ENCODE measurements around the gene NRAP.

The NRAP gene

GRCh38 chr10:113663908-113664307, at the start of gene NRAP:
Gene NRAP, minus strand, starts transcription at chr10:113664041. Its CDS starts 159 bp downstream, at chr10:113663882.
- no peak for DNase-seq (ENCODE audit: low spot score)

GRCh38 chr10:113713640-113713982, 49.8 kb upstream of the NRAP start:
- DNase-seq (ENCODE audit: low spot score) = no peak

- DNase-seq (ENCODE audit: low spot score) = no peak
Observed at GRCh38 chr10:113712755-113713639, 49.2 kb upstream of the NRAP start.

- DNase-seq (ENCODE audit: low spot score) = no peak
Observed at GRCh38 chr10:113712024-113712423, 48.2 kb upstream of the NRAP start.

- no peak for DNase-seq (ENCODE audit: low spot score)
Observed at GRCh38 chr10:113711142-113711541, 47.3 kb upstream of the NRAP start.

- DNase-seq (ENCODE audit: low spot score) = no peak
Observed at GRCh38 chr10:113709221-113709838, 45.5 kb upstream of the NRAP start.

GRCh38 chr10:113708640-113709039, 44.8 kb upstream of the NRAP start:
- DNase-seq (ENCODE audit: low spot score) = no peak

- DNase-seq (ENCODE audit: low spot score) = no peak
Observed at GRCh38 chr10:113706623-113707022, 42.8 kb upstream of the NRAP start.

- no peak for DNase-seq (ENCODE audit: low spot score)
Observed at GRCh38 chr10:113705344-113705652, 41.5 kb upstream of the NRAP start.

- peak; percentile 47 for DNase-seq (ENCODE audit: low spot score)
Observed at GRCh38 chr10:113704637-113705343, 40.9 kb upstream of the NRAP start.

GRCh38 chr10:113697595-113697994, 33.8 kb upstream of the NRAP start:
- DNase-seq (ENCODE audit: low spot score) = no peak

GRCh38 chr10:113695691-113696090, 31.9 kb upstream of the NRAP start:
- no peak for DNase-seq (ENCODE audit: low spot score)

GRCh38 chr10:113693348-113693747, 29.5 kb upstream of the NRAP start:
- no peak for DNase-seq (ENCODE audit: low spot score)

- no peak for DNase-seq (ENCODE audit: low spot score)
Observed at GRCh38 chr10:113692271-113692670, 28.4 kb upstream of the NRAP start.

- no peak for DNase-seq (ENCODE audit: low spot score)
Observed at GRCh38 chr10:113691381-113691780, 27.5 kb upstream of the NRAP start.

- no peak for DNase-seq (ENCODE audit: low spot score)
Observed at GRCh38 chr10:113690749-113691148, 26.9 kb upstream of the NRAP start.

GRCh38 chr10:113689574-113689973, 25.7 kb upstream of the NRAP start:
- no peak for DNase-seq (ENCODE audit: low spot score)

GRCh38 chr10:113689057-113689456, 25.2 kb upstream of the NRAP start:
- DNase-seq (ENCODE audit: low spot score) = no peak

GRCh38 chr10:113687037-113687436, 23.2 kb upstream of the NRAP start:
- no peak for DNase-seq (ENCODE audit: low spot score)

GRCh38 chr10:113686028-113686427, 22.2 kb upstream of the NRAP start:
- DNase-seq (ENCODE audit: low spot score) = no peak

GRCh38 chr10:113683300-113683699, 19.5 kb upstream of the NRAP start:
- no peak for DNase-seq (ENCODE audit: low spot score)

- no peak for DNase-seq (ENCODE audit: low spot score)
Observed at GRCh38 chr10:113681533-113682470, 18.0 kb upstream of the NRAP start.

Measured in cerebellar cortex (tissue), 1 donor.